GM10847 (cell line): ENCODE data around the gene HGFAC.

ENCODE experiments used
- POLR2A ChIP-seq: IDR thresholded peaks from 2 replicates; pipeline ENCODE4 v1.6.1; 2011; ENCODE audit not compliant: insufficient read length; ENCODE audit errors: extremely low read depth

HGFAC gene

DNA sequence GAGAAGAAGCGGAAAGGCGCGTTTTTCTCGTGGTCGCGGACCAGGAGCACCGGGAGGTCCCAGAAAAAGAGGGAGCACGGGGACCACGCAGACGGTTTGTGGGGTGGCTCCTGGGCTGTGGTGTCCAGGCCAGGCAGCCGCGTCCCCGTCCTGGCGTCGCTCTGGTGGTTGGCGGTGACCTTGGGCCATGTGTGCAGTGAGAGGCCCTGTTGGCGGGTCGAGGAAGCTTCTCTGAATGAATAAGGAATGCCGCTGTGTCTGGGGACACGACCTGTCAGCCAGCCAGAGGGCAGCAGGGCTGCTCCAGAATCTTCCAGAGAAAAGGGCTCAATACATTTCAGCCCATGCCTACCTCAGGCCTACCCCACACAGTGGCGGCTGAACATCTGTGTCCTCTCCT lies 24.3 kb upstream of the HGFAC start:
- no peak for TF ChIP-seq POLR2A

DNA sequence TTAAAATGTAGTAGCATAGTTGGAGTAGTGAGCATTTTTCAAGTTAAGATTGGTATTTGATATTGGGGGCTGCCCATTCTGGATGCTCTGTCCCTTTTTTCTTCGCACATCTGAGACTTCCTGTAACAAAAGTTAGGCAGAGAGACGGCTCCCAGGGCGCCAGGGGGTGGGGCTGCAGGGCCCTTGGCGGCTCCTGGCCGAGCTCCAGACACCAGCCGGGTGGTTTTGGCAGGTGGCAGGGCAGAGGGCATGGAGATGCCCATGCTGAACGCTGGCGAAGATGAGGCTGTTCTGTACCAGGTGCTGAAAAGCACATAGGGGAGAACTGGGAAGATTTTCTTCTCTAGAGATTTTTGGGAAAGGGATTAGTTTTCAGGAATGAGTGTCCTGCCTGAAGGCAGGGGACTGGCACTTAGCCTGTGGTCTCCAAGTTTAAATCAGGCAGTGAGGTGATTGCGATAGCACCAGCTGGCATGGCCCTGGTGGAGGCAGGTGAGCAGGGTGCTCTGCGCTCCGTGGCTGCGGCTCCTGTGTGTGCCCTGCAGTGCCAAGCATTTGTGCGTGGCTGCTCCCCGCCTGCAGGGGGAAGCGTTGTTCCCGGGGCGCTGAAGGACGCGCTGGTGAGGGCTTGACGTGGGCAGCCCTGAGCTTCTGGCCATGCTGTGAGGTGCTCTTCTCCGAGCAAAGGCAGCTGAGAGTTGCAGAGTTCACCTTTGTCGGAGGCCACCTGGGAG lies 23.6 kb upstream of the HGFAC start:
- TF ChIP-seq POLR2A, result no peak

DNA sequence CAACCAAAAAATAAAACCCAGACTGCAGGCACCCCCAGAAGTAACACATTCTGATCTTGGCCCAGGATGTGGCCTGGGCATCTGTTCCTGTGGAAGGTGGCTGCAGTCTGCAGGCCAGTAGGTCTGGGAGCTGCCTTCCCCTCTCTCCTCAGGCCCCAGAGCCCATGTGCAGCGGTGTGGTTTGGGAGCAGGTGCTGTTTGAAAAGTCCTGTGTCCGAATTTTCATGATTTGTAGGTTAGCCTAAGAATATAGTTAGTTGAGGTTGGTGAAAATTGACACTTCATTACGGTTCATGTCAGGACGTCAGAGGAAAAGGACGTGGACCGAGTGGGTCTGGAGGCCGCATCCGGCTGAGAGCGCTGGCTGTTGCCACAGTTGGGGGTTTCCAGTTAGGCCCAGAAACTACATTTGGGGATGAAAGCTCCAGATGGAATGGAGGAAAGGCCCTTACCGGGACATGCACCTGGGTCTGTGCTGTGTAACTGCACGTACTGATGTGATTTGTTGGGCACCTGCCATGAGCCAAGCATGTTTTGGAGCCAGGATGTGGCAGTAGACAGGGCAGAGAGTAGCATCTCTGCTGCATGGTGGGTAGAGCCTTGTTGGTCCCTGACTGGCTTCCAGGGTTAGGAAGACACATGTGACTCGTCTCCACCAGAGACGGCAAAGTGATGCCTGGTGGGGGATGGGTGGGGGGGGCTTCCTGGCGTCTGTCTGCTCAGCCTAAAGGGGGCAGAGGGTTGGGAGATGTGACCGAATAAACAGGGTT lies 21.7 kb upstream of the HGFAC start:
- no peak for TF ChIP-seq POLR2A

DNA sequence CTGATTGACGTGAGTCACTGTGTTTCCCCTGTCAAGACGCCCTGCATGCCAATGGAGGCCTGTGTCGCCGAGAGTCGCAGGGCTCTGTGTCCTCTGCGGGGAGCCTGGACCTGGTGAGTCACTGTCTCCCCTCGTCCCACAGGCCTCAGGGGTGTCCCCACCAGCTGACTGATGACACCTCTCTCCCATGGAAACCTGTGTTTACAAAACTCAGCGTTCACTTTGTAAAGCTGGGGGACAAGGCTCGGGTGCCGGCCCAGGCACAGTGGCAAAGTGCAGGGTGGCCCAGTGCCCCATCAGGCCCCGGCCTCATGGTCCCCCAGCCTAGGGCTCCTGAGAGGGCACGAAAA lies 21.2 kb upstream of the HGFAC start:
- TF ChIP-seq POLR2A, result no peak

DNA sequence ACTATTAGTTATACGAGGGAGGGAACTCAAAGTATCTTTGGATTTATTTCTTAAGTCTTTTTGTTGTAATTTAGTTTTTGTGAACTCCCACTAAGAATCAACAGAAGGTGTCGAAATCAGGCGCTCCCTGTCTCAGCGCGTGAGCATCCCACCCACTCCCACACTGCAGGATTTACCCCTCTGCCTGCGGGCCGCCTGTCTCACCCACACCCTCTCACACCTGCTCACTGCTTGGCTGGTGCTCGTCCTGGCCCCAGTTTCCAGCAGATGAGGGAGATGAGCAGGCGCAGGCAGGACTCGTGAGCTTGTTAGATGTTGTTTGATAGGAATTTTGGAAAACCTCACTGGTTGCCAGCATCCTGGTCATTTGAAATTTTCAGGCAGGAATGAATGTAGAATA lies 20.8 kb upstream of the HGFAC start:
- no peak for TF ChIP-seq POLR2A

DNA sequence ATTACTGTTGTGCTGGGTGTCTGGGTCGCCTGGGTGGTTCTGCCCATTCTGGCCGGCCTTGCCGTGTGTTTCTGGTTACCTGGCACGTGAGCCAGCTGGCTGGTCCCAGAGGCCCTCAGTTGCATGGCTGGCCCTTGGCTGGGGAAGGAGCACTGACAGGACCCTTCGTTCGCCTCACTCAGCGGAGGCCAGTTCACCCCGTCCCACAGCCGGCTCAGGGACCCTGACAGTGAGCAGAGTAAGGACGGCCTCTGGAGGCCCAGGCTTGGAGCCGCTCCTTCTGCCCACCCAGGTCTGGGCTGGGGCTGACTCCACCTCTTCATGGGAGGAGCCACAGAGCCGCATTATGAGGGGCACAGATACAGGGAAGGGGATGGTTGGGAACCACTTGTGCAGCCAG lies 20.3 kb upstream of the HGFAC start:
- no peak for TF ChIP-seq POLR2A

DNA sequence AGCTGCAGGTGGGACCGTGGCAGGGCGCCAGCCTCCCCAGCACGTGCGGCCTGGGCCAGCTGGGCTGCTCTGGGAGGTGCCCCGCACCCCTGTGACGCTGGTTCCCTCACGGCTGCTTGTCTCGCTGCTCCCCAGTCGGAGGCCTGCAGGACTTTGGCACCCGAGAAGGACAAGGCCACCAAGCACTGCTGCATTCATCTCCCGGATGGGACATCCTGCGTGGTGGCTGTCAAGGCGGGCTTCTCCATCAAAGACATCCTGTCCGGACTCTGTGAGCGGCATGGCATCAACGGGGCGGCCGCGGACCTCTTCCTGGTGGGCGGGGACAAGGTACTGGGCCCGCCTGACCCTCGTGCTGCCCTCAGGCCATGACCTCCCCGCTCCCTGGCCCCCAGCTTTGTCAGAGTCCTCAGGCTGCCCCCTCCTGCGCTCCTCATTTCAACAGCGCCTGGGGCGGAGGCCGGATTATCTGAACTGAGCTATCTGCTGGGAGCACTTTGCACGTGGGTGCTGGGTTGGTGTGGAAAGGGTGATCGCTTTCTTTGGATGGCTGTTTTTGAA lies 19.4 kb upstream of the HGFAC start:
- TF ChIP-seq POLR2A, result no peak

DNA sequence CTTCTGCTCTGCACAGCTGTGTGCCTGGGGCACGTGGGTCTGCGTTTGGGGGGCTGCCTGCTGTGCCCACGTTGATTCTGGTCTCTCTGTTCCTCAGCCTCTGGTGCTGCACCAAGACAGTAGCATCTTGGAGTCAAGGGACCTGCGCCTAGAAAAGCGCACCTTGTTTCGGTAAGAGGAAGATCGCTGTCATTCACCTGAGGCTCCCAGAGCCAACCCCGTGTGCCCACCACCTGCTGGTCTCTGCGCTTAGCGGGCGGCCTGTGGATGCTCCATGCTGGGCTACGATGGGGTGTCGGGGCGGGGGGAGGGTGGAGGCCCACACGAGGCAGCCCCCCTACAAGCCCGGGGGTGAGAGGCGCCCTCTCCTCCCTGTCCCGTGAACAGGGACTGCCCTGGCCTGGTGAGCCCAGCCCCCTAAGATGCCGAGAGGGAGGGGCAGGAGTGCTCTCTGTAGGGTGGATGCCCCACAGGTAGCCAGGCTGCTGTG lies 18.9 kb upstream of the HGFAC start:
- no peak for TF ChIP-seq POLR2A

DNA sequence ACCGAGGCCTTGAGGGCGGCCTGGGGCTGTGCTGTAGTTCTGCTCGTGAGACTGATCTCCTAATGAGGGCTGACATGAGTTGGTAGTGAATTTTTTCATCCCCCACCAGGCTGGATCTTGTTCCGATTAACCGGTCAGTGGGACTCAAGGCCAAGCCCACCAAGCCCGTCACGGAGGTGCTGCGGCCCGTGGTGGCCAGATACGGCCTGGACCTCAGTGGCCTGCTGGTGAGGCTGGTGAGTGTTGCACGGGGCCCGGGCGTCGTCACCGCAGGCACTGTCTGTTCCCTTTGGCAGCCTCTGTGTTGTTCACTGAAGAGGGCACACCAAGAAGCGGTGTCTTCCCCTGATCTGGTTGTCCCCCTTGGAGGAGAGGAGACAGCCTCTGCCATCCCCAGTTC lies 18.4 kb upstream of the HGFAC start:
- no peak for TF ChIP-seq POLR2A

DNA sequence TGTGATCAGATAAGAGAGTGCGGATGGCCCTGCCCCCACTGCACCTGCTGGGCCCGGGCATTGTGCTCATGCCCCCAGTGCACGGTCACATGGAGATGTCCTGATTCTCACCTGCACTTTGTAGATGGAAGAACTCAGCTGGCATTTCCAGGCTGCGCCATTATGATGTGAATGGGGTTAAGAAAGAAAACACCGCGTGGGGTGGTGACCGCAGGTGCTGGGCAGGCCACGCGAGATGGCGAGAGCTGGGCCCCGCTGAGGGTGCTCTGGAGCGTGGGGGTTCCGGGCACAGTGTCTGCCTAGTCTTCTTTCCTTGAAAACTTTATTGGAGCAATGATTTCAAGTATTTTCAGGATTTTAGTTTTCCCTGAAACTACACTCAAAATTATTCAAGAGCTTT lies 17.8 kb upstream of the HGFAC start:
- no peak for TF ChIP-seq POLR2A

DNA sequence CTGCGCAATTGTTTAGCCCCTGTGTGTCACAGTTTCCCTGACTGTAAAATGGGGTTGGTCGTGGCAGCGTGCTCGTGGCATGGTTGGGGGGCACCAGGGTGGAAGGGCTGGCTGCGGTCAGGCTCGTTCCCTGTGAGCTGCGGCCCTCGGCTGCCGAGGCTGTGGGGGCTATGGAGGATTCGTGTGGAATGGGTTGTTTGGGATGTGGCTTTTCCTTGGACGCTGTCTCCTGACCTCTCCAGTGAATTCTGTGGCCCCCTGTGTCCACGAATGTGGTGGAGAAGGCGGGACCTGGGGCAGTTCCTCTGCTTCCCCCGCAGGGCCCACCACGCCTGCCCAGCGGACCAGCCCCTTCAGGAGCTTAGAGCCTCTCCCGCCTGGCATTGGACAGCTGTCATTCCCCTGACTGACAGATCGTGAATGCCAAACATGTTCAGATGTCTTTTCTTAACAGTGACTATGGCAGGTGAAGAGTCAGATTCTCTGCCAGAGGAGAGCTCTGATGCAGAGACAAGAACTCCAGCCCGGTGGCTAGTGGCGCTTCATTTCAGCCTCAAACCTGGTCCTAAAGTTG lies 17.2 kb upstream of the HGFAC start:
- no peak for TF ChIP-seq POLR2A

DNA sequence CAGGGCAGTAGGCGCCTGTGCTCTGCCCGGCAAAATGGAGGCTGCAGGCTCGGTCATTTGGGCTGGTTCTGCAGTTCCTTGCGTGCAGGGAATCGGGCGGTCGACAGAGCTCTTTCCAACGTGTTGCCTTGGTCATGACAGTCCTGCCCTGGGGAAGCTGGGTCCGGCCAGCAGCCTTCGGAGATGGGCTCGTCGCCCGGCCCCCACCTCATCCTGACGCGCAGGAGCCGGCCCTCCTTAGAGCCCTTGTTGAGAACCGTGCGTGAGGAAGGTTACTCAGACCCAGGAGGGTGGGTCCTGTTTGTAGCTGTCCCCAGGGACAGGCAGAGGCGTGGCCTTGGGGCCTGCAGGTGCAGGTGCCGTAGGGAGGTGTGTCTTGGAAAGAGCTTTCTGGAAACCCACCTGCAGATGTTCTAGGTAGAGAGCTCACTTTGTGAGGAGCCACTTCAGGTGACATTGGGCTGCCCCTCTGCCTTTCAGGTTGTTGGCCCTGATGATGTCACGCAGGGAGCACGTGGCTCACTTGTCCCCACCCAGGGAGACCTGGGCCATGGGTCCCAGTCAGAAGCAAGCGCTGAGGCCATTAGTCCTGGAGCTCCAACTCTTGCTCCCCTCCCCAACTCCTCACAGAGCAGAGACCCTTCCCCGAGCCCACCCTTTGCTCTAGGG lies 15.2 kb upstream of the HGFAC start:
- TF ChIP-seq POLR2A, result no peak

DNA sequence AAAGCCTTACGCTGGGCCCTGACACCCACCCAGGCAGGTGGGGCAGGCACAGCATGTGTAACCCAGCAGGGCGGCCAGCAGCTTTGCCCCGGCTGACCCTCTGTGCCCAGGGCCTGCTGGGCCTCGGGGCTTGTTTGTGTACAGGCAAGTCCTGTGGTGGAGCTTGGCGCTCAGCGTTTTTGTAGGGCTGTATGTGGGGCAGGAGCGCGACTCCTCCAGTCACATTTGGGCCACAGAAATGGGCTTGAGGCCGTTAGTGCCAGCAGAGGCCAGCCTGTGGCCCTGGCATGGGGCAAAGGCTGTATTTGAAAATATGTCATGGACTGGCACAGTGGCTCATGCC lies 14.7 kb upstream of the HGFAC start:
- TF ChIP-seq POLR2A, result no peak

DNA sequence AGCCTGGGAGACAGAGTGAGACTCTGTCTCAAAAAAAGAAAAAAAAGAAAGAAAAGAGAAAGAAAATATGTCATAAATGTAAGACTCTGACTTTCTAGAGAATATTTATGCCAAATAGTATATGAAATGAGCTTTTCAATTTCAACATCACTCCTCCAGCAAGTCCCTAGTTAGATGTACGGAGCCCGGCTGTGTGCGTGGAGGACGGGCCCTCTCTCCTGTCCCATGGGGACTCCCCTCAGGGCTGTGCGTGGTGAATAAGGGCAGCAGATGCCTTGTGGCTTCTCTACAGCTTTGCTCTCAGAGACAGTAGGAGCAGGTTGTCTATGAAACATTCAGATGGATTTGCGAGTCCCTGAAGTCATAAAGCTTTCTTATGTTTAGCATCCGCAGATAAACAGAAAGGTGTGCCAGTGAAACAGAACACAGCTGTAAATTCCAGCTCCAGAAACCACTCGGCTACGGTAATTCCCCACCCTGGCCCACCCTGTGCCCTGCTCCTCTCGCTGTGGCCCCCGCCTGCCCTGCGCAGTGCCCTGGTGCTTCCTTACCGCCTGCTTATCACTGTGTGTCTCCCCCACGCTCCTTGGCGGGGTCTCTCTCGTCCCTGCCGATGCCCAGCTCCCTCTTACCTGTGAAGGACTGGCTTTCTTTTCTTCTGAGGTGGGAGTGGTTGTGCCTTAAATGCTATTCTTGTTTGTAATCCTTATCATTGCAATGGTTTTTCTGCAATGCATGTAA lies 13.9 kb upstream of the HGFAC start:
- no peak for TF ChIP-seq POLR2A

DNA sequence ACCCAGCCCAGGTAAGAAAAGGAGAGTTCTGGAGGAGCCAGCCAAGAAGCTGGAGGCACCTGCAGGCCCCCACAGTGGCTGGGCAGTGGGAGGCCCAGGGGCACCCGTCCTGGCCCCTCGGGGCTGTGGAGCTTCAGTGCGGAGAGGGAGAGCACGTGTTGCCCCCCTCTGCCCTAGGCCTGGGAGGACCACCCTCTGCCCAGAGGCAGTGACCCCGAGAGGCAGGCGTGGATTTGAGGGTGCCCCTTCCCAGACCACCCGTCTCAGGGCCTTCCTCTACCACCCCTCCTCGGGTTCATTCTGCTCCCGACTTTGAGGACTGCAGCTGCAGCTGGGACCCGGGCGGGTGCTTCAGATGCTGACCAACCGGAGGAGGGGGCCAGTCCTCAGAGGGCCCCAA lies 12.1 kb upstream of the HGFAC start:
- TF ChIP-seq POLR2A, result no peak
